Smooth muscle cell (in vitro differentiated cells): ENCODE results near the gene PTPRCAP. TPM values are rescaled to one million over a fixed set of nuclear protein-coding genes. Genes with fewer than 3 reads are reported as not detected.

Experiments
- DNase-seq: peaks from one replicate; lab custom pipeline; 2025; ENCODE audit not compliant: unreplicated experiment; lab: John Stamatoyannopoulos, UW
- H2AFZ ChIP-seq: fragments of 200-600 bp; sonication (generic); 2 replicates; pipeline ENCODE4 v1.6.0; 2016; ENCODE audit warnings: antibody characterized with exemption, low read depth, mild to moderate bottlenecking
- H3F3A ChIP-seq: fragments of 200-600 bp; sonication (generic); 2 replicates; pipeline ENCODE4 v1.6.0; 2017; ENCODE audit warnings: antibody characterized with exemption, low read depth
- H3K27ac ChIP-seq: fragments of 200-600 bp; sonication (generic); 2 replicates; pipeline ENCODE4 v1.5.1; 2016; ENCODE audit warnings: low read depth, mild to moderate bottlenecking
- H3K27me3 ChIP-seq: fragments of 200-600 bp; sonication (generic); 2 replicates; pipeline ENCODE4 v1.6.1; 2016; ENCODE audit warnings: low read depth, mild to moderate bottlenecking
- H3K36me3 ChIP-seq: fragments of 200-600 bp; sonication (generic); 2 replicates; pipeline ENCODE4 v1.5.1; 2016; ENCODE audit warnings: low read depth
- H3K4me1 ChIP-seq: fragments of 200-600 bp; sonication (generic); 2 replicates; pipeline ENCODE4 v1.5.1; 2016; ENCODE audit warnings: low read depth
- H3K4me2 ChIP-seq: fragments of 200-600 bp; sonication (generic); 2 replicates; pipeline ENCODE4 v1.6.0; 2016; ENCODE audit warnings: mild to moderate bottlenecking
- H3K4me3 ChIP-seq: fragments of 200-600 bp; sonication (generic); 2 replicates; pipeline ENCODE4 v1.5.1; 2016; ENCODE audit warnings: mild to moderate bottlenecking
- H3K79me2 ChIP-seq: fragments of 200-600 bp; sonication (generic); 2 replicates; pipeline ENCODE4 v1.6.0; 2016; ENCODE audit warnings: low read depth, mild to moderate bottlenecking
- H3K9ac ChIP-seq: fragments of 200-600 bp; sonication (generic); 2 replicates; pipeline ENCODE4 v1.6.0; 2016; ENCODE audit warnings: low read depth
- H3K9me3 ChIP-seq: fragments of 200-600 bp; sonication (generic); replicated peaks from 2 replicates; pipeline ENCODE4 v1.5.1; 2016; ENCODE audit warnings: low read depth
- H4K20me1 ChIP-seq: fragments of 200-600 bp; sonication (generic); 2 replicates; pipeline ENCODE4 v1.6.0; 2016; ENCODE audit warnings: low read depth
- WGBS: methylation state at CpG from one replicate; pipeline ENCODE4 v1.1.7; 2016; ENCODE audit warnings: low lambda C conversion rate; 5-methylcytosine and 5-hydroxymethylcytosine counted together
- polyA plus RNA-seq: library from polyadenylated mRNA; unstranded; fragments of >200 nt; fragmentation: Nextera tagmentation; extraction: Ambion mirVana; gene quantifications from 2 replicates; pipeline ENCODE4 v1.2.1, GENCODE V29; 2016
- total RNA-seq: library from RNA; depleted of rRNA; stranded (reverse); fragments of >200 nt; gene quantifications from 2 replicates; pipeline ENCODE4 v1.2.3, GENCODE V29; 2014
- TF ChIP-seq, protein P1 (sequence below): fragments of 200-600 bp; sonication (generic); IDR thresholded peaks from 2 replicates; pipeline ENCODE4 v1.5.1; 2017; ENCODE audit warnings: borderline replicate concordance, mild to moderate bottlenecking, antibody characterized with exemption; ENCODE audit not compliant: insufficient read depth, poor library complexity, severe bottlenecking

The PTPRCAP gene
- total and polyA plus RNA-seq, 2 experiments from 2014 or later = 1.1 TPM; not detected in 1

DNA sequence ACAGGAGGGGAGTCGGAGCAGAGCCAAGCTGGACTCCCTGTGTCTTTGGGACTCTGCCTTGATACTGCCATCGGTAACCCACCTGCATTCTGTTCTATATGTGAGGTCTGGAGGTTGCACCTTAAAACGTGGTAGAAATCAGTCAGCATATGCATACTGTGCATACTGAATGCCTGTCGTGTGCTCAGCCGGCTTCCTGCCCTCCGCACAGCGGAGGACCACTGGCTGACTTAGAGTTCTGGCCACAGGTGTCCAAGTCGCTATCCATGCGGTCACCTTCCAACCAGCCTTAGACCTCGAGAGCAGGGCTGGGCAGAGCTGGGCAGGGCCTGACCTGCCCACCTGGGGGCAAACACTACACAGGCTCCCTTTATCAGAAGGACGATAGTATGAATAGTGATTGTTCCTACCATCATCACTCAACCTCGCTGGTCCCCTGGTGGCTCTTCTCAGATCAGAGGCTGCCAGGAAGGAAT lies 29.8 kb downstream of the PTPRCAP start:
- no peaks in the 10 kb centered on the region for H3K36me3 ChIP-seq
- no peaks in the 10 kb centered on the region for H3F3A ChIP-seq
- TF ChIP-seq, protein P1, sequence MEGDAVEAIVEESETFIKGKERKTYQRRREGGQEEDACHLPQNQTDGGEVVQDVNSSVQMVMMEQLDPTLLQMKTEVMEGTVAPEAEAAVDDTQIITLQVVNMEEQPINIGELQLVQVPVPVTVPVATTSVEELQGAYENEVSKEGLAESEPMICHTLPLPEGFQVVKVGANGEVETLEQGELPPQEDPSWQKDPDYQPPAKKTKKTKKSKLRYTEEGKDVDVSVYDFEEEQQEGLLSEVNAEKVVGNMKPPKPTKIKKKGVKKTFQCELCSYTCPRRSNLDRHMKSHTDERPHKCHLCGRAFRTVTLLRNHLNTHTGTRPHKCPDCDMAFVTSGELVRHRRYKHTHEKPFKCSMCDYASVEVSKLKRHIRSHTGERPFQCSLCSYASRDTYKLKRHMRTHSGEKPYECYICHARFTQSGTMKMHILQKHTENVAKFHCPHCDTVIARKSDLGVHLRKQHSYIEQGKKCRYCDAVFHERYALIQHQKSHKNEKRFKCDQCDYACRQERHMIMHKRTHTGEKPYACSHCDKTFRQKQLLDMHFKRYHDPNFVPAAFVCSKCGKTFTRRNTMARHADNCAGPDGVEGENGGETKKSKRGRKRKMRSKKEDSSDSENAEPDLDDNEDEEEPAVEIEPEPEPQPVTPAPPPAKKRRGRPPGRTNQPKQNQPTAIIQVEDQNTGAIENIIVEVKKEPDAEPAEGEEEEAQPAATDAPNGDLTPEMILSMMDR = no peak
- 83% methylated on average over 12 of the region's 12 CpGs for WGBS
- H2AFZ ChIP-seq = no peak overlapping the region
- H3K9ac ChIP-seq = no peak overlapping the region
- H3K4me1 ChIP-seq = peaks cover 6% of the 10 kb centered on the region
- peaks cover 10% of the 10 kb centered on the region for H3K27me3 ChIP-seq
- no peak for DNase-seq
- H3K79me2 ChIP-seq = no peaks in the 10 kb centered on the region
- H3K4me2 ChIP-seq = no peak overlapping the region
- no peak overlapping the region for H3K4me3 ChIP-seq
- H3K27ac ChIP-seq = no peak overlapping the region
- no peaks in the 10 kb centered on the region for H4K20me1 ChIP-seq
- no peaks in the 10 kb centered on the region for H3K9me3 ChIP-seq

DNA sequence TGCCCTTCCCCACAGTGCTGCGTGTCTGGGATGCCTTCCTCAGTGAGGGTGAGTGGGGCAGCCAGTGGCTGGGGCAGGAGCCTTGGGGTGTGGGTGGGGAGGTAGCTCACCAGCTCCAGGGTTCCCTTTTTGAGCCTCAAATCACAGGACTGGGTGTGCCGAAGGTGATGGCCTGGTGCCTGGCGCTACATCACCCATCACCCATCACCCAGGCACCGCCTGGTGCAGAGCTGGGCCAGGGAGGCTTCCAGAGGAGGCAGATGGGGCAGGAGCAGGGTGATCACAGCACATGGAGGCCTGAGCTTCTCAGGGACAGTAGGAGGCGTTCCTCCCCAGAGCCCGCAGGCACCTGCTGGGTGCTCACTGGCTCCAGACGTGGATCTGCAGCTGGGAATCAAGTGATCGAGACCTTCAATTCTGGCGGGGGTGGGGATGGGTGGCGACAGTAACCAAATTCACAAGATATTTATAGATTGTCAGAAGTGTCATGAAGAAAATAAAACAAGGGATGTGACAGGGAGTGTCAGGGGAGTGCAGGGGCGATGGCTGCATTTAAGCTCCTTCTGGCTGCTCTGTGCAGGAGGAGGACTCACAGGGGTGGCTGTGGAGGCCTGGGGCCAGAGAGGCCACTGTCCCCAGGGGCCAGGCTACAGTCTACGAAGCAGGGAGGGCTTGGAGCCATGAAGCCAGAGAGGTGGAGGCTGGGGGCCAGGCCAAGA lies 30.4 kb downstream of the PTPRCAP start:
- Histone ChIP-seq H3K4me2 (no peak overlapping the region), H3F3A (no peaks in the 10 kb centered on the region), H2AFZ (no peak overlapping the region), H4K20me1 (no peaks in the 10 kb centered on the region), H3K9ac (no peak overlapping the region), H3K4me3 (no peak overlapping the region), H3K9me3 (no peaks in the 10 kb centered on the region), H3K27me3 (peaks cover 5% of the 10 kb centered on the region), H3K4me1 (peaks cover 6% of the 10 kb centered on the region), H3K79me2 (no peaks in the 10 kb centered on the region), H3K27ac (no peak overlapping the region), H3K36me3 (no peaks in the 10 kb centered on the region)
- TF ChIP-seq, protein P1 = no peak
- no peak for DNase-seq
- WGBS = 81% methylated on average over 12 of the region's 12 CpGs

DNA sequence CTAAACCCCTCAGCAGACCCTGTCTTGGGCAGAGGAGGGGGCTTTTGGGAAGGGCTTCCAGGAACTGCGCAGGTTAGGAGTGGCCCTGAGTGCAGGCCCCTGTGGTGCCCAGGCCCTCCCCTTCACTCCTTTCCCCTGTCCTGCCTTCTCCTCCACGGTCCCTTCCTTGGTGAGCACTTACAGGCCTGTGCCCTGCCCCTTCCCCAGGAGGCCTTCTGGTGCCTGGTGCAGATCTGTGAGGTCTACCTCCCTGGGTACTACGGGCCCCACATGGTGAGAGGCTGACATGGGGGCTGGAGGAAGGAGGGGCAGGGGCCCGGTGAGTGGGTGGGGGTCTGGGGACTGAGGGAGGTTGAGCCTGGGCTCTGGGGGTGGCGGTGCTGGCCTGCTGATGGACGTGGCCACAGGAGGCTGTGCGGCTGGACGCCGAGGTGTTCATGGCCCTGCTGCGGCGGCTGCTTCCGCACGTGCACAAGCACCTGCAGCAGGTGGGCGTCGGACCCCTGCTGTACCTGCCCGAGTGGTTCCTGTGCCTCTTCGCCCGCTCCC lies 31.0 kb downstream of the PTPRCAP start:
- TF ChIP-seq, protein P1 = no peak
- Histone ChIP-seq H3K27ac (no peak overlapping the region), H3K9ac (no peak overlapping the region), H4K20me1 (no peaks in the 10 kb centered on the region), H3F3A (no peaks in the 10 kb centered on the region), H3K4me3 (no peak overlapping the region), H3K4me2 (no peak overlapping the region), H3K36me3 (no peaks in the 10 kb centered on the region), H3K27me3 (peaks cover 5% of the 10 kb centered on the region), H2AFZ (no peak overlapping the region), H3K4me1 (peaks cover 6% of the 10 kb centered on the region), H3K9me3 (no peaks in the 10 kb centered on the region), H3K79me2 (peaks cover under 1% of the 10 kb centered on the region)
- 96% methylated on average over 16 of the region's 18 CpGs for WGBS
- no peak for DNase-seq
